Middle frontal gyrus (tissue), 1 donor: ENCODE results near the gene CDC40.
A peak's percentile ranks its signal among the peaks of the same experiment; 100 is the strongest.

Experiments
- DNase-seq: peaks from one replicate; pipeline ENCODE4 v3.0.0-alpha.2; 2015; ENCODE audit warnings: low spot score; ENCODE audit errors: extremely low spot score

CDC40 gene

DNA sequence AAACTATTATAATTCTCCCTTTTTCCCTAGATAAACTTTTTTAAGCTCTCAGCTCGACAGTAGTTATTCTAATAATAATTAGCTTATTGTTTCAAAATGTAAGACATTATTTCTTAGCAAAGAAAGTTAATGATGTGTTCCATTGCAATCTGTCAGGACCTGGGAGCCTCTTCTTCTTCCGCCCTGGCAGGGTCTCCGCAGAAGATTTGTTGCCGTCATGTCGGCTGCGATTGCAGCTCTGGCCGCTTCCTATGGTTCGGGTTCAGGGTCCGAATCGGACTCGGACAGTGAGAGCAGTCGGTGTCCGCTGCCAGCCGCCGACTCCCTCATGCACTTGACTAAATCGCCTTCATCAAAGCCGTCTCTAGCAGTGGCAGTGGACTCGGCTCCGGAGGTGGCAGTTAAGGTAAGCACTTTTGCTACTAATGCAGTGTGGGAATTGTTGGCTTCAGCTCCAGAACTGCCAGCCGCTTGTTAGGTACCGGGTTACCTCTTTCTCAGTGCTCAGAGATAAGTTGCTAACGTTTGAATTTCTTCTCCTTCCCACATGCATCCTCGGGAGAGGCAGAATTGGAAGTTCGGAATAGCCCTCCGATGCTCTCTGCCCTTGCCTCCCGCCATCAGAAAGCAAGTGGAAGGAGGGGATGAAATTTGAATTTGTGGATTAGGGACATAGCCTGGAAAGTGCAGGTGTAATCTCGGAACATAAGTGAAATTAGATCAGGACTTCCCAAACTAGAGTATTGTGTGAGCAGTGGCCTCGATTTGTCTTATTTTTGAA, at the start of gene CDC40:
CDC40 (plus strand) TSS at position 200 of the 781 bp plus-strand sequence; CDS start at position 218, 18 bp downstream.
- DNase-seq: no peak

DNA sequence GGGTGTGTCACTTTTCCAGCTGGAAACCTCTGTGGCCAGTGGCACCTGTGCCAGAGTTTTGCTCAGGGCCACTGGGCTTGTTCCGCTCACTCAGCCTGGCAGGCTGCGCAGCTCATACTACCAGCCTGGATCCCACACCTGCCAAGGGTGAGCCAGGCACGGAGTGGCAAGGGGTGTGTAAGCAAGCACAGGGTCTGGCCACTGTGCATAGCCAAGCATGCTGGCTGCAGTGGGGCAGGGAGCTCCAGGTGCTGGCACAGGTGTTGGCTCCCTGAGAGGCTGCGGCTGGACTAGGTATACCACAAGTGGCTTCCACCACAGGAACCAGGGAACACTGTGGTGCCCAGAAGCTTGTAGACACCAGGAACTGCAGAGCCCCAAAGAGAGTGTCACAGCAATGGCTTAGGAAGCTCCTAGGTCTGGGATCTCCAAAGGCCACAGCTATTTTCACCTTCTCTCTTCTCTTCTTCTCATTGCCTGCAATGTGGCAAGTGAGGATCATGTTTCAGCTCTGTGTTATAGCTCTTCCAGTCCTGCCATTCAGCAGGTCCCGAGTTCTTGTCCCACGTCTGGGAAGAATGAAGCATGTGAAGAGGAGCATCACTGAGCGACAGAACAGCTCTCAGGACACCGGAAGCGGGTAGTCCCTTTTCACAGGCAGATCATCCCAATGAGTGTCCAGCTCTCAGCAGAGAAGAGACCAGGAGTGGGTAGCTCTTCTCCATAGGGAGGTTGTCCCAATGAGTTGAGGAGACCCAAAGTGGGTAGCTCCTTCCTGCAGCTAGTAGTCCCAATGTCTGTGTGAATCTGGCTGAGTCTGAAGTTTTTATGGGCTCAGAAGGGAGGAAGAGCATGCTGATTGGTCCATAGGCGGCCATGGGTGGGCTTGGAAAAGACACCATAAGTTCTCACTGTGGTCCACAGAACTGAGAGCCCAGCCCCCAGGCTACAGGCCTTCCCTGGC, 42.0 kb upstream of the CDC40 start:
- DNase-seq: no peak

DNA sequence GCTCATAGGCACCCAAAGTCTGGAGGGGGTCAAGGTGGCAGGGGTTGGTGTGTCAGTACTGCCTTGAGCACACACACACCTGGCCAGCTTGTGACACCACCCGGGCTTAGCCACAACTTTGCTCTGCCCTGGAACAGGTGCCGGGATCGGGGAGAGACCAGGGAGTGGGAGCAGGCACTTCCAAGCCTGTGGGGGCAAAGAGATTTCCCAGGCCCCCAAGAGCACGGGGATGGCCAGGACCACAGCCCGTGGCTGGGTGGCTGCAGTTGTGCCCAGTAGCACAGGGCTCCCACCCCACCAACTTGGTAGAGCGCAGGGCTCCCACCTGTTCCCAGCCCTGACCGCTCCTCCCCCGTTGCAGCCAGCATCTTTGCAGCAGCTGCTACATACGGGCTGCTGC, 41.2 kb upstream of the CDC40 start:
- DNase-seq: no peak

DNA sequence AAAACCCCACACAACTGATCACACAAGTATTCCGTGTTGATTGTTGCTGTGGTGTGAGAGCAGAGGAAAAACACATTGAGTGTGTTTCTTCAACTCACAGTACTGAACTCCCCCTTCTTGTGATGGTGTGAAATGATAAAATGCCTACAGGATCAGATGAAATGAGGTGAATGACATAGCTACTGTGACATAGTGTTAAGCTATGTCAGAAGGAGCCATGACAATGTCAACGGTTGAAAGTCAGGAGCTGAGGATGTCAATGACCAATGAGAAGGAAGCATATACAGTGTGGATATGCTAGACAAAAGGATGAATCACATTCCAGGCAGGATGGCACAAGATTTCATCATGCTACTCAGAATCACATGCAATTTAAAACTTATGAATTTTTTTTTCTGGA, 39.6 kb upstream of the CDC40 start:
- no peak for DNase-seq

DNA sequence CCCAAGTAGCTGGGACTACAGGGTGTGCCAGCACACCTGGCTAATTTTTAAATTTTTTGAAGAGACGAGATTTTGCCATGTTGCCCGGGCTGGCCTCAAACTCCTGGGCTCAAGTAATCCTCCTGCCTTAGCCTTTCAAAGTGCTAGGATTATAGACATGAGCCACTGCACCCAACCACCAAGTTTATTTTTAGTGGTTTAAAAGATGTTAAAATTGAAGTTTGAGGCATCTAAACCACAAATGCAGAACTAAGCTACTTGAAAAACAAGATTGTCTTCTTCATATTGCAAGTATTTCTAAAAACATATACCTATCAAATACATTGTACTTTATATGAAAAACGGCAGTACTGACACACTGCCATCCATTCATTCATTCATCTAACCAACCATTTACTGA, 32.4 kb upstream of the CDC40 start:
- no peak for DNase-seq

DNA sequence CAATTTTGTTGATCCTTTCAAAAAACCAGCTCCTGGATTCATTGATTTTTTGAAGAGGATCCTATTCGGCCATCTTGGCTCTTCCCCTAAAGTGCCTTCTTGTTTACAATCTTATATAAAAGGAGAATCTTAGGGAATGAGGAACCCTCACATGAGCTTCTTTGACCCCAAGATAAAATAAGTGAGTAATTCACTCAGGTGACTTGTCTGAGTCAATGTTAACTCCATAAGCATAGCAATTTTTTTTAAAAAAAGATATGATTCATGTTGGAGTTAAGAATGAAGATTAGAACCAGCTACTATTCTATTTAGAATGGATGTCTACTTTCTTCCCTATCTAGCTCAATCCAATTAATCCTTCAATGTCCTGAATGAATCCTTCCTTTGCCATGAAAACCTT, 21.7 kb upstream of the CDC40 start:
- DNase-seq: no peak

DNA sequence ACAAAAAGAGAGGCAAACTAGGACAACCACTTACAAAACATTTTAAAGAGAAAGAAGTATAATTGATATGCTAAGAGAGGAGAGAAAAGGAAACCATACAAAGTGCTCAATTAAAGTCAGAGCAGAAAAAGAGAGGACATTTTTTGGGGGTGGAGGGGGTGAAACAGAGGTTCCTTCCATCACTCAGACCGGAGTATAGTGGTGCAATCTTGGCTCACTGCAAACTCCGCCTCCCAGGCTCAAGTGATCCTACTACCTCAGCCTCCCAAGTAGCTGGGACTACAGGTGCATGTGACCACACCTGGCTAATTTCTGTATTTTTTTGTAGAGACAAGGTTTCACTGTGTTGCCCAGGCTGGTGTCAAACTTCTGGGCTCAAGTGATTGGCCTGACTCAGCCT, 10.1 kb upstream of the CDC40 start:
- no peak for DNase-seq

DNA sequence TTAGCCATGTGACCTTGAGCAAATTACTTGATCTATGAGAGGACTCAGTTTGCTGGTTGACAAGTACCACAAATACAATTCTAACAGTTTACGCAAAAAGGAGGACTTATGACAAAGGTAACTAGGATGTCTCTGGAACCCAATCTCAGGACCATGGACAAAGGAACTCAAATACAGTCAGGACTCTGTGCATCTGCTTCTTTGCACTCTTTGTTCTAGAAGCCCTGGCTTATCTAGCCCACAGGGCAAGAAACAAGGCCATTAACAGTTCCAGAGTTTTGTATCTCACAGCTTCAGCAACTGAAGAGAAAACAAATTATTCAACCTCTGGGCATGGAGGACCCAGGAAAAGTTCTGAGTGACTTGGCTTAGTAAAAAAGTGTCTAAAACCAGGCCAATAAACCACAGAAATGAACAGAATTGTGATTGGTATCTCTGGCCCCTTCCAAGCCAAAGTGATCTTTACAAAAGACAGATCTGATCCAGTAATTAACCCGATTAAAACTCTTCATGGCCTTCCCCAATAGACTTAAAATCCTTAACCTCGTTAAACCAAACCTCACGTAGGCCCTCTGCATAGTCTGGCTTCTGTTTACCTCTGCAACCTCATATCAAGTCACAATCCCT, 6.6 kb upstream of the CDC40 start:
- no peak for DNase-seq

DNA sequence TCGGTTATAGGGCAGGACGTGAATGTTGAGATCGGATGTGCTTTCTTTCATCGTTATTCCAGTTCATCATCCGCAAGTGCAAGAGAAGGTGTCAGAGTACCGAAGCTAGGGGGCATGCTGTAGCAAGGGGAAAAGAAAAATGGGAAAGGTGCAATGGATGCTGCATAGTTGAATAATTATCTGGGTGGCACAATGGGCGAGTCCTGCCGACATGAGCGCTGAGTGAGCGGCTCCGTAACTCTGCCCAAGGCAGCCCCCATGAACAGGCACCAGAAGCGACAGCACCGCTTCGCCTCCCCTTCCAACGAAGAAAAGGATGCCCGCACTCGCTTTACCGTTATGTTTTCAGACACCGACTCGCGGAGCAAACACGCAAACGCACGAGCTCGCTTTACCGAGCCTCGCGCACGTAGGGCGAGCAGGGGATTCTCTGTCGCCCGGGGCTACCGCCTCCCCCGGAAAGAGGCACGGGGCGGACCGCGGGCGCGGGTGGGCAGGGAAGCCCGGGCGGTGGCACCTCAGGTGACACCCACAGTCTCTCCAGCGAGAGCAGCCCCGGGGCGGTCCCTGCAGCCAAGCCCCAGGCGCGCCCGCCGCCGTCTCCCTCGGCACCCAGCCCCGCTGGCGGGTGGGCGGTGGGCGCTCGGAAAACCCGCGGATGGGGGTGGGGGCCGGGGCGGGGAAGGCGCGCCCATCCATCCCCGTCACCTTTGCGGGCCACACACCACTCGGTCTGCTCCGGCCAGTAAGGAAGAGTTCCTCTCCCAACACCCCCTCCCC, 1.4 kb upstream of the CDC40 start:
- DNase-seq: peak; percentile 33

DNA sequence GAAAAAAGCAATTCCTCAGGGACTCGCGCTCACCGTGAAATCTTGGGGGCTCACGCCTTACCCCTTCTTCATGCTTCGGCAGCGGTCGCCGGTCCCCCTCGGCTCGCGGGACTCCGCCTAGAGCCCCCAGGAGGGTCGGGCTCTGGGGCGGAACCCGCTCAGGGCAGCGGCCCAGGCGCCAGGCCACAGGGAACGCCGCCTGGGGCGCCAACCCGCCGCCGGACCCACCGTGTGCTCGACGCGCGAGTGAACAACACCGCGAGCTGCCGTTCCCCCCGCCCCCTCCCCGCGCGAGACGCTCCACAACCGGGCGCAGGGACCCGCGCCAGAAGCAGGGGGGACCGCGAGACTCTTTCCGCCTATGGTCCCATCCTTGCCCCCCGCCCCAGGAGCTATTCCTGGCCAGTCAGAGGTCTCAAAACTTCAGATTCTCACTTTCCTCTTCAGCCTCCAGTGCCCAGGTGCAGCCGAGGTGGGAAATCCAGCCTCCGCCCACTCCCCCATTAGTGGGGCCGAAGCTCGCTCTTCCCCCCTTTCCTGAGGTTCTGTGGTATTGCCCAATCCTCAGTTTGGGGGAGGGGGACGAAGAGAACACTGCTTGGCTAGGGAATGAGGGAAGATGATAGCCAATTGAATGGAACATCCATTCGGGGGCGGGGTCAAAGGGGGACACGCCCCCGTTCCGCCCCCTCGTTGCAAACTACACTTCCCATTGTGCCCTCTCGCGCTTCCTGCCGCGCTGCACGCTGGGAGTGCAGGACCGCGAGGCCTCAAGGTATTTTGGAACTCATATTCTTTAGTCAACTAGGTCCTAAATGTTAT, 610 bp upstream of the CDC40 start, which contains the start of gene WASF1:
WASF1 (minus strand) TSS at position 265 of the 822 bp plus-strand sequence. CDS start 52,069 bp downstream, outside the sequence.
- peak; percentile 95 for DNase-seq

DNA sequence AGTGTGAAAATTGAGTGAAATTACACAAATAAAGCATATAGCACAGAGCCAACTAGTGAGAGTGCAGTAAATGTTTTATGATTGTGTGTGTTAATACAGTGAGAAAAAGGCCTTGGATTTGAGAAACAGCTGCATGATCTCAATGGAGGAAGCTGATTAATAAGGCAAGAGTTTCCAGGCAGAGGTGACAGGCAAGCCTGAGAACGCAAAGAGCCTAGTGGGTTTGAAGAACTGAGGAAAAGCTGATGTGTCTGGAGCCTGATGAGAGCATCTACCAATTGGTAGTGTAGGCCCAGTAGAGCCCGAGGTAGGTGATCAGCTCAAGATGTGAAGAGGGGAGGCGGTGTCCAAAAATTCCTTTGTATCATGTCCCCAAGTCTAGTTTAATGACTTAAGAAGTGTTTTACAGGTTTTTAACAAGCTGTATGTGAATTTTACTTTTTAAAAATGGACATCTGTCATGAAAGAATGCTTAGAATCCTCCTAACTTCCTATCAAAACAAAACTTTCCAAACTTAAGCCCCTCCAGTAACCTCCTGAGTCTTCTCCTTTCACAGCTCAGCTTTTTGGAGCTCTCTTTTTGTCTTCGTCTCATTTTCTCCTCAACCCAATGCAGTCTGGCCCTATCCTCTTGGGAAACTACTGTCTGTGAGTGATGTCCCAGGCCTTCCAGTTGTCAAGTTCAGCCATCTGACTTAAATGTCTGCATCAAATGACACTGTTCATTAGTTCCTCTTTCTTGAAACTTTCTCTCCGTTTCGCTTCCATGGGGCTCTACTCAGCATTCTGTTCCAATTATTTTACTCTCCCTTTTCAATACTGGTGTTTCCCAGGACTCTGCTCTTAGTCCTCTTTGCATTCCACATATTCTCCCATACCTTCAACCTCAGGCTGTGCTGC, 1.2 kb downstream of the CDC40 start:
- no peak for DNase-seq

DNA sequence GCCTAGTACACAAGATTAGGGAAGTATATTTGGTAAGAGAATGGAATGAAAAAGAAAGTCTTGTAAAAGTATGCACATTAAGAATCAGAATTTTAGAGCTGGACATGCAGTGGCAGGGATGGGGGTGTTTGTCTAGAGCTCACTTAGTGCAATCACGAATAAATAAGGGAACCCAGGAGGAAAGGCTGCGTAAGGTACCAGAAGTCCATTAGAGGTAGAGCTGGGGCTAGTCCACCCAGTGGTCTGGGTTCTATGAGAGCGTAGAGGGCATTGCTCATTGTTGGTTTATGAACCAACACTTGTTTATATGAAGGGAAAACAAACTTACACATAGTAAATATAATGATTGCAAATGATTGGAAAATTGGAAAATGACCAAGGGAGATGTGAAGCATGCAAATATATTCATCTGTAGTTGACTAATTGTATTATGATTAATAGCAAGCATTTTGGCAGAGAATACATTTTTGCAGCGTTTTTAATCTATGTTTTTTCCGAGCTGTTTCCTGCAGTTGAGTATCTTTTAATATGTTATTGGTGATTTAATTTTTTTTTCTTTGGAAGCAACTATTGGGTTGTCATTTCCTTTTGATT, 3.2 kb downstream of the CDC40 start:
- DNase-seq: no peak

DNA sequence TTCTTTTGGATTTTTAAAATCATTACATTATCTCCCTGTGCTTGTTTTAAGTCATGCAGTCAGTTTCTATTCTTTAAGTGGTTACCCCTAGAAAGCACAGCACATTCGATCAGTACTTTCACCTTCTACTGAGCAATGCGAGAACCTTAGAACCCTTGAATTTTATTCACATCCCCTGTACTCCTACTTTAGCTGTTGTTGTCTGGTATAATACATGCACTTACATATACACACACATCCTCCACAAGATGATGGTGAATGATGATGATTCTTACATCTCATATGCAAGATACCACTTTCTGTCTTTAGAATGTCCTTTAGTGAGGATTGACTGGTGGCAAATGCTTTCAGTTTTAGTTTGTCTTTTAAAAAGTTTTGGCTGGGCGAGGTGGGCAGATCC, 5.7 kb downstream of the CDC40 start:
- DNase-seq: no peak

DNA sequence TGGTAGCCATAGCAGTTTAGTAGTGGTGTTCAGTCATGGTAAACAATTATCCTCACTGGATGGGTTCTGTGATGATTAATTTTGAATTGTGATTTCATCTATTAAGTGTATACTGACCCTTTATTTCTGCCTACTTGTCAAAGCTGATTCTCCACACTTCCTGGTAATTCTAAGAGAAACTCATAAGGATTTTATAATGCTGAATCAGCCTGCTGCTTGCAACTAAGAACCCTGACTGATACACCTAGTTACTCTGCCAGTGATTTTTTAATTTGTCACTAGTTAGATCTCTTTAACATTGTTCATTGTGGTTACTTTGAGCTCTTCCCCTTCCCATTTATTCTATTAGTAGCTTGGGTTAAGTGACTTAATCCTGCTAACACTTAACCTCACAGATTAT, 8.6 kb downstream of the CDC40 start:
- DNase-seq: no peak

DNA sequence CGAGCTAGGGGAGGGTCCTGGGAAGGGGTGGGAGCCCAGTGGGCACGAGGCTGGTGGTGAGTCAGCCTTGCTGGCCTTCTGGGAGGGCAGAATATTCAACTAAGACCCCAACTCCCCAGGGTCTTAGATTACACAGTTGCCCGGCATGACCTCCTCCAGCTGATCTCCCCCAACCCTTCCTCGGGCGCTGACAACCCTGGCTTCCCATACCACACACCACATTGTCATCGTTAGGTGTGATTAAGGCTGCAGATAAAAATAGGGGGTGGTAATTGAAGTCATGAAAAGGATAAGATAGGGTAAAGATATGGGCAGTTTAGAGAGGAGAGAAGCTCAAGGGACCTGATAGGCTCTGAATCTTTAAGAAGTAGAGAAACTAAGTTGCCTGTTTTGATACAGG, 10.5 kb downstream of the CDC40 start:
- no peak for DNase-seq

DNA sequence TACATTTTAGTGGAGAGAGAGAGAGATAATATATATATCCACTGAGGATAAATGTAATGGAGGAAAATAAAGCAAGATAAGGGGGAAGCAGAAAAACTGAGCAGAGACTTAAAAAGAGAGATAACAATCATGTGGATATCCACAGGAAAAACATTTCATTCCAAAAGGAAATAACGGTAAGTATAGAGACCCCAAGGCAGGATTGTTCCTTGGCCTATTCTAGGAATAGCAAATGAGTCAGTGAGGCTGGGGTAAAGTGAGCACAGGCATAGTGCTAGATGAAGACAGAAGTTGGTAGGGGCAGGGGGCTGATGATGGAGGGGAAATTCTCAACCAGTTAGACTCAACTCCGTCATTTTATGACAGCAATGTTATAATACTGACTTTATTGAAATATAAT, 11.2 kb downstream of the CDC40 start:
- no peak for DNase-seq

DNA sequence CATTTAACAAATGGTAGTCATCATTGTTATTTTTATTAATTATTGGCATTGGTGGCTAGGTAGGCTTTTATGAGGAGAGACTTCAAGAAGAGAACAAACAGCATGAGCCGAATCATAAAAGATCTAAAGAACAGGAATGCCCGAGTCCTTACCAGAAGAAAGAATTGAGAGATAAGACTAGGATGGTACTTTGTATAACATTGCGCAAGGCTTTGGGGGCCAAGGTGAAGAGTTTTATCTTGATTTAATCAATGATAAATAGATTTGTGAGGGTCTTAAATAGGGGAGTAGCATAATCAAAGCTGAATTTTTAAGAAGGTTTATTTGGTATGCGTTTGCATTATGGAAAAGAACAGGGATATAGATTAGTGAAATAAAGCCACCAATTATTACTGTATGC, 15.4 kb downstream of the CDC40 start:
- DNase-seq: no peak

DNA sequence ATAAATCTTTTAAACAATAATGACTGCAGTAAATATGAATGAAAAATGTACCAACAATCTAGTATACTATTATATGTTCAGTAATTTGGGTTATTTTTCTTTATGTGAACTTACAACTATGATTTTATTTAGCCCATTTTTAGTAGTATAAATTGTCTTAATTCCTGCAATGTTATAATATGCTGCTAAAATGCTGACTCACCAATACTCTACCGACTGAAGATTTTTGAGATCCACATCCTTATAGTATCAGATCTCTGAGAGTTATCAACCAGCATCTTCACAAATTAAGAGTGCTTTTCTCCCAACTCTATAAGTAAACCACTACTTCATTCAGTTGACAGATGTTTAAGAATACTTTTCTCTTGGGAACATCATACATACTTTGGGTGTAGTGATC, 16.6 kb downstream of the CDC40 start:
- DNase-seq: no peak

DNA sequence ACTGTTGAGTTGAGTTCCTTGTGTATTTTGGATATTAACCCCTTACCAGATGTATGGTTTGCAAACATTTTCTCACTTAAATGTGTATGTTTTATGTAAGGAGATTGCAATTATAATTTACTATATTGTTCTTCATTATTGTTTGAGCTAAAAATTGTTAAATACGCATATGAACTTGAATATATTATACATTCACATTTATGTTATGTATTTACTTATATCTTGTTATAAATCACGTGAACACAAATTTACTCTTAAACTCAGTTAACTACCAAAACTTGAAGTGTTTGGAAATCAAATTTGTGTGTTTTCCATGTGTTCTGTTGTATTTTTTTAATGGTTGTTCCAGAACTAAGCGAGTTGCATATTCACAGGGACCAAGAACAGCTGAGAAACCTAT, 18.3 kb downstream of the CDC40 start:
- no peak for DNase-seq
